Activated T-cell treated with anti-CD3 and anti-CD28 coated beads, Interleukin-2, amount 50 U/mL, for 72 hours (primary cell): ENCODE data around the gene KRTAP11-1. TPM values are rescaled to one million over a fixed set of nuclear protein-coding genes. Genes with fewer than 3 reads are reported as not detected.

ENCODE experiments used
- ATAC-seq, 2 donors: fragments of 150-1000 bp; cut with Tn5 transposase; replicated peaks in 1 of 2; 2 replicates each; pipeline ENCODE4 v1.10.0; 2021; ENCODE audit warnings: moderate library complexity in 2 of 2, mild to moderate bottlenecking in 1 of 2
- DNase-seq, 2 donors: peaks; one replicate each; pipeline ENCODE4 v3.0.0; 2021 to 2022; ENCODE audit warnings: mixed read lengths in 1 of 2
- H3K27ac Mint-ChIP-seq: one replicate; pipeline ENCODE4 v1.8.0; 2022; ENCODE audit warnings: mild to moderate bottlenecking, moderate library complexity, mixed read lengths
- H3K27me3 Mint-ChIP-seq: one replicate; pipeline ENCODE4 v1.8.0; 2022; ENCODE audit warnings: low read depth, mixed read lengths
- H3K36me3 Mint-ChIP-seq, 2 donors: one replicate each; pipeline ENCODE4 v1.8.0; 2022; ENCODE audit warnings: mixed read lengths in 2 of 2, mild to moderate bottlenecking in 1 of 2; ENCODE audit not compliant: insufficient read depth in 2 of 2
- H3K4me1 Mint-ChIP-seq: one replicate; pipeline ENCODE4 v1.8.0; 2022; ENCODE audit warnings: low read depth, mixed read lengths
- H3K4me3 Mint-ChIP-seq, 2 donors: one replicate each; pipeline ENCODE4 v1.8.0; 2022; ENCODE audit warnings: mild to moderate bottlenecking in 2 of 2, mixed read lengths in 2 of 2, moderate library complexity in 2 of 2
- H3K9me3 Mint-ChIP-seq, 2 donors: one replicate each; pipeline ENCODE4 v1.8.0; 2022; ENCODE audit warnings: mixed read lengths in 2 of 2
- total RNA-seq, 2 donors: library from RNA; stranded (reverse); gene quantifications; one replicate each; pipeline ENCODE4 v1.2.3, GENCODE V29; 2022

KRTAP11-1 gene, protein sequence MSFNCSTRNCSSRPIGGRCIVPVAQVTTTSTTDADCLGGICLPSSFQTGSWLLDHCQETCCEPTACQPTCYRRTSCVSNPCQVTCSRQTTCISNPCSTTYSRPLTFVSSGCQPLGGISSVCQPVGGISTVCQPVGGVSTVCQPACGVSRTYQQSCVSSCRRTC
- not detected for total RNA-seq

DNA sequence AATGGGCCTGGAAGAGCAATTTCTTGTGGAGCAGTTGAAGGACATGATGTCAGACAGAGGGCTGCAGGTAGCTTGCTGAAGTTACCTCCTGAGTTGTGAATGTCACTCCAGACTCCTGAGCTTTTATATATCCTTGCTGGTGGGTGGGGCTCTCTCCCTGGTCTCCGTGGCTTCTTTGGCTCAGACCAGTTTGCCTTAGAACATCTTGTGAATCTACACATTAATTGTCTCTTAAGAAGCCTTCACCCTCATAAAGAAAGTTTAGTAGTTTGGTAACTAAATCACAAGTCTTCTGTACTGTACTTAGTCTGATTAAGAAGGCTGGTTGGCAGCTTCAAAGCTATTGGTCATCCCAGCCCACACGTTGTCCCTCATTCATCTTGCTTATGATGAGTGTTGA lies at the start of gene KRTAP11-1:
Gene KRTAP11-1, minus strand, starts transcription at position 101 of the 400 bp plus-strand sequence. Its CDS starts 56 bp downstream, at position 45.
- Mint-ChIP-seq H3K27me3 (peaks cover 16% of the 10 kb centered on the region), H3K4me1 (no peaks in the 10 kb centered on the region), H3K36me3 (no peaks in the 10 kb centered on the region), H3K27ac (no peak within 1 kb of the TSS), H3K4me3 (no peak within 1 kb of the TSS), H3K9me3 (no peaks in the 10 kb centered on the region)
- DNase-seq (no peak), ATAC-seq (no peak)

DNA sequence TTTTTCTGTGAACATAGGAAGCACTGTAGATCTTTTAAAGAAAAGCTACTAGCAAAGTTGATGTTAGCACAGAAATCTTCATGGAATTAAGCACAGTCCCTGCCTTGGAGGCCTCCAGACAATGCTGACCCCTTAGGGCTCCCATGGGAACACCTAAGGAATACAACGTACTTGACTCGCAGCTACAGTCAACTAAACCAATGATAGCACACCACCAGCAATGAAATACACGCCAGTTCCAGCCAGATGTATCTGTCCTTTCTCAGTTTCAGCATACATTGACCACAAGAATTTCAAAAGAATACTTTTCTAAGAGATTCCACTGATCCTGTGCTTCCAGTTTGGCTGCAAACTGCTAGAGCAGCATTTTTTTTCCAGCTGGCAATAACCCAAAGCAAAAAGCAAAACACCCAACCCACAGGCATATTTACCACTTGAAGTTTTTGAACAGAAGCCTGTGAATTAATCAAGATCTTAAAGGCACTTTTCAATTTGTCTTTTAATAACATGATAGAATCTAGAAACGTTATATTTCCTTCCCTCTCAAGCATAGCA lies 42.8 kb upstream of the KRTAP11-1 start:
- ATAC-seq (no peak), DNase-seq (no peak)
- no peak overlapping the region for H3K4me3 Mint-ChIP-seq
- H3K4me1 Mint-ChIP-seq: no peaks in the 10 kb centered on the region
- peaks cover 21% of the 10 kb centered on the region for H3K27me3 Mint-ChIP-seq
- H3K27ac Mint-ChIP-seq: no peak overlapping the region
- H3K9me3 Mint-ChIP-seq: peaks cover 9 to 11% of the 10 kb centered on the region in 2 donors
- H3K36me3 Mint-ChIP-seq: peaks cover 0 to 4% of the 10 kb centered on the region in 2 donors

DNA sequence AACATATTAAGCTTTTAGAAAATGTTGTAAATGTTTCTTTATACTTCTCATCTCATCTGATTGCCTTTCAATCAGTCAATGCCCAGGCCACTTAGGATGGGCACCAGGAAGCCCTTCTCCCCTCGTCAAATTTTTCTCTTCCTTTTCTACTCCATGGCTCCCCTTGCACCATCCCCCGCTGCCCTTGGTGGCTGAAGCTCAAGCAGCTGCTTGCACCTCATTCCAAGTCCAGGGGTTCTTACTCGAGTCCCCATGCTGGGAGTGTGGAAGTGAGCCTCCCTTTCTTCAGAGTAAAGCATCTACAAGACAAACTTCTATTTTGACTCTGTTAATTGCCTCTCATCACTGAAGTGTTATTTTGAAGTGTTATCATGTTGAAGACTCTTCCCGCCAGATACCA lies 39.7 kb upstream of the KRTAP11-1 start:
- ATAC-seq (no peak), DNase-seq (no peak)
- Mint-ChIP-seq H3K4me3 (no peak overlapping the region), H3K9me3 (peaks cover under 1% of the 10 kb centered on the region in 2 donors), H3K36me3 (peaks cover 0 to 1% of the 10 kb centered on the region in 2 donors), H3K4me1 (no peaks in the 10 kb centered on the region), H3K27me3 (peaks cover 22% of the 10 kb centered on the region), H3K27ac (no peak overlapping the region)

DNA sequence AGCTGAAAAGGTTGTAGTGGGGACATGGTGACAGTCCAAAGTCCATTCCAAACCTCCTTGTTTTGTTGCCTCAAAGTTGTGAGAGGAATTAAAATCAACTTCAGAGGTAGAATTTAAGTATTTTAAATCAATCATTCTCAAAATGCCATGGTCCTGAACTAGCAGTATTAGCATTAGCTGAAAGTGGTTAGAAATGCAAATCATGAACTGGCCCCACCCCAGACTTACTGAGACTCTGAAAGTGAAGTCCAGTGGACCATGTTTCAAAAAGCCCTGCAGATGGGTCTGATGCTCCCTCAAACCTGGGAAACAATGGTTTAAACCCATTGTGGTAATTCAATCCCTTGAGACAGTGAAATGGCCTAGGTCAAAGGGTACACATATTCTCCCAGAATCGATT lies 36.2 kb upstream of the KRTAP11-1 start:
- peaks cover 0 to 1% of the 10 kb centered on the region in 2 donors for H3K9me3 Mint-ChIP-seq
- H3K4me1 Mint-ChIP-seq: no peaks in the 10 kb centered on the region
- no peak for ATAC-seq
- H3K4me3 Mint-ChIP-seq: no peak overlapping the region
- H3K27me3 Mint-ChIP-seq: peaks cover 16% of the 10 kb centered on the region
- DNase-seq: no peak
- no peak overlapping the region for H3K27ac Mint-ChIP-seq
- H3K36me3 Mint-ChIP-seq: no peaks in the 10 kb centered on the region

DNA sequence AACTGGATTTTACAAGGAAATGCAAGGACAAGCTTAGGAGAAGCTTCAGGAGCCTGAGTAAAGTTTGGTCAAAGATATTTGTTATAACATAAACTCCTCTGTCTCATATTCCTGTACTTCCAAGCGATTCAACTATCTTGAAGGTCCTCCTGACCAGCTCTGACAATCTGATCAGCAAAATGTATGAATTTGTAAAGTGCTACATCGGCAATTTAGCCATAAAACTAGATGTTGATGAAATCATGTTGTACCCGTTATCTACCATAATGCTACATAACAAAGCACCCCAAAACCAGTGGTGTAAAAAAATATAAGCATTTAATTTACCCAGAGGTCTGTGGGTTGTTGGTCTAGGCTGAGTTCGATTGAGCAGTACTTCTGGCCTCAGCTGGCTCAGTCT lies 19.5 kb upstream of the KRTAP11-1 start:
- no peak overlapping the region for H3K4me3 Mint-ChIP-seq
- no peaks in the 10 kb centered on the region for H3K36me3 Mint-ChIP-seq
- H3K9me3 Mint-ChIP-seq: no peaks in the 10 kb centered on the region
- peaks cover 24% of the 10 kb centered on the region for H3K27me3 Mint-ChIP-seq
- no peak overlapping the region for H3K27ac Mint-ChIP-seq
- DNase-seq (no peak), ATAC-seq (no peak)
- H3K4me1 Mint-ChIP-seq: no peaks in the 10 kb centered on the region

DNA sequence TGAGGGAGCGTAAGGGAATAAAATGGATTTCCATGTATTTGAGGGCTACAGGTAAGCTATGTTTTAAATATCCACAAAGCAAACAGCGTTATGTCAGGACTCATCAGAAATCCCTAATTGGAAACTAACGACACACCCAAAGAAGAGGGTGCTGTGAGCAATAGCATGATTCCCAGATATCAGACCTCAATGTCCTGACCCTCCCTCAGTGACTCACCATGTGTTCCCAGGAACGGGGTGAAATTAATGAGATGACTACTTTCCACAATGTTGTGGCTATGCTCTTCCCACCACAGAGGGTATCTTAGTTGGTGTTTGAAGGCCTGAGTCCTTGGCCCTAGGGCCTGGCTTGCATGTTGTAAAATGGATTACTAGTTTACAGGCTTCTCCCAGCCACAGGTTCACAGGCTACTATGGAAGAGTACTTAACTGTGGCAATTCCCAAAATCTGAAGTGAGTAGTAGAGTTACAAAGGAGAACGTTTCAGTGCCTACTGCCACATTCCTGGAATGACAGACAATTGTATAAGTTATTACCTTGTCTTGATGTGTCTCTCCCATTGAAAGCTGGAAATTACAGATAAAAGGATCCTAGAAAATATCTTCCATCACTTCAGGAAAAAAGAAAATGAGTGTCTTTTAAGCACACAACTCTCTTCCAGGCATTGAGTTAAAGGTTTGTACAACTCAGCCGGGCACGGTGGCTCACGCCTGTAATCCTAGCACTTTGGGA lies 1.7 kb upstream of the KRTAP11-1 start:
- Mint-ChIP-seq H3K4me3 (no peak overlapping the region), H3K4me1 (no peaks in the 10 kb centered on the region), H3K27ac (no peak overlapping the region), H3K36me3 (no peaks in the 10 kb centered on the region), H3K27me3 (peaks cover under 1% of the 10 kb centered on the region), H3K9me3 (peaks cover 0 to 3% of the 10 kb centered on the region in 2 donors)
- DNase-seq (no peak), ATAC-seq (no peak)

DNA sequence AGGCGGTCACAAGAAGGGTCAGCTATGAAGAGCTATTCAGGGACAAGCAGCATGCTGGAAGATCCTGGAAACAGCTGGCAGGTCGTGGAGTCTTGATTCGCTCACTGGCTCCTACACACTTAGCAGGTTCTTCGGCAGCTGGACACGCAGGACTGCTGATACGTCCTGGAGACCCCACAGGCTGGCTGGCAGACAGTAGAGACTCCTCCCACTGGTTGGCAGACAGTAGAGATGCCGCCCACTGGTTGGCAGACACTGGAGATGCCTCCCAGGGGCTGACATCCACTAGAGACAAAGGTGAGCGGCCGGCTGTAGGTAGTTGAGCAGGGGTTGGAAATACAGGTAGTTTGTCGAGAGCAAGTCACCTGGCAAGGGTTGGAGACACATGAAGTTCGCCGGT lies 466 bp downstream of the KRTAP11-1 start:
- ATAC-seq: no peak
- no peaks in the 10 kb centered on the region for H3K4me1 Mint-ChIP-seq

DNA sequence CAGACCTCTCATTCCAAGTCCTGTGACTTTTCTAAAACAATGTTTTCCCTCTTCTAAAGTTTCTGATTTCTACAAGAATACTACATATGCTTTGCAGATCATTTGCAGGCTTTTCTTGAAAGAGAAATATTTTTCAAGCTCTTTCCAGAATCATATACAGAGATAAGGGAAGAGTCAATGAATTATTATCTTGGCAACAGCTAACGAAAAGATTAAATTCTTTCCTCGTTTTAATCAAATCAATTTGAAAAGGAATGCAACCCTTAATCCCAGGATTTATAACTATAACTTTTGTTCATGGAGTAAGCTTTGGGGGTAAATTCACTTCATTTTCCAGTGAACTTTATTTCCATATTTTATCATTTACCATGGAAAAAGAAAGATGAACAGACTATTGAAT lies 6.9 kb downstream of the KRTAP11-1 start:
- no peaks in the 10 kb centered on the region for H3K9me3 Mint-ChIP-seq
- H3K27ac Mint-ChIP-seq: no peak overlapping the region
- no peak overlapping the region for H3K4me3 Mint-ChIP-seq
- no peaks in the 10 kb centered on the region for H3K36me3 Mint-ChIP-seq
- peaks cover 18% of the 10 kb centered on the region for H3K27me3 Mint-ChIP-seq
- no peaks in the 10 kb centered on the region for H3K4me1 Mint-ChIP-seq
- ATAC-seq (no peak), DNase-seq (no peak)

More for the DNA sequence above, 466 bp downstream of the KRTAP11-1 start:
- Mint-ChIP-seq H3K4me3 (no peak overlapping the region), H3K9me3 (no peaks in the 10 kb centered on the region), H3K36me3 (no peaks in the 10 kb centered on the region), H3K27ac (no peak overlapping the region), H3K27me3 (peaks cover 18% of the 10 kb centered on the region)
- no peak for DNase-seq

DNA sequence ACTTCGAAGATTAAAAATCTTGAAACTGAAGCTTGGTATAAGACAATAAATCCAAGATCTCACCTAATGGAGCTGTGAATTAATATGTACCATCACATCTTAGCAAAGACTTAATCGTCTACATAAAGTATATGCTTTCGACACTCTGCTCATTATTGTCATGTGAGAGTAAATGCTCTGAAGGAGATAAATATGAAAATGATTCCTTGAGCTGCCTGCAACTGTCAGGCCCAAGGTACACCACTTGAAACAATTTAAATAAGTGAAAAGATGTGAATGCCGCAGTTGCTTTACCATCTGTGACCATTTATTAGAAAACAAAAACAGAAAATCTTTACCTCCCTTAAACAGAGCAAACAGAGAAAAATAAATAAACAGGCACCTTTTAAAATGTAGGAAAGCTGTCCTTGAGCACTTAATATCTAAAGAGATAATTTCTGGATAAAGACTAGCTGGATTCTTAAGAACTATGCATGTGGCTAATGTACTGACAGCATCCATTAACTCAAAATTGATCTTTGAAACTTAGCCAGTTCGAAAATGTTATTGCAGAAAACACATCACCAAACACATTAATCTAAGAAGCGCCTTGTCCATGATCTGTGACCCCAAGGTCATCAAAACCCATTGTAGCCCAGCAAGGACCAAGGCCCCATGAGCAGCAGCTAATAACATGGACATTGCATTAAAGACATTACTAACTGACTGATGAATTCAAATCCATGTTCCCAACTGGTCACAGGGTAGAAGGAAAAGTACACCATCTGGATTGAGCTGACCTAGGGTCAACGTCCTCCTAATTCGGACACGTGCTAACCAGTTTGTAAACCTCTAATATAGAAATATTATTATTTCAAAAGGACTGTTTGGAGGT lies 33.5 kb downstream of the KRTAP11-1 start:
- H3K4me3 Mint-ChIP-seq: no peak overlapping the region
- no peaks in the 10 kb centered on the region for H3K36me3 Mint-ChIP-seq
- ATAC-seq: no peak
- DNase-seq: no peak
- H3K4me1 Mint-ChIP-seq: no peaks in the 10 kb centered on the region
- H3K9me3 Mint-ChIP-seq: no peaks in the 10 kb centered on the region
- no peak overlapping the region for H3K27ac Mint-ChIP-seq
- peaks cover 9% of the 10 kb centered on the region for H3K27me3 Mint-ChIP-seq

DNA sequence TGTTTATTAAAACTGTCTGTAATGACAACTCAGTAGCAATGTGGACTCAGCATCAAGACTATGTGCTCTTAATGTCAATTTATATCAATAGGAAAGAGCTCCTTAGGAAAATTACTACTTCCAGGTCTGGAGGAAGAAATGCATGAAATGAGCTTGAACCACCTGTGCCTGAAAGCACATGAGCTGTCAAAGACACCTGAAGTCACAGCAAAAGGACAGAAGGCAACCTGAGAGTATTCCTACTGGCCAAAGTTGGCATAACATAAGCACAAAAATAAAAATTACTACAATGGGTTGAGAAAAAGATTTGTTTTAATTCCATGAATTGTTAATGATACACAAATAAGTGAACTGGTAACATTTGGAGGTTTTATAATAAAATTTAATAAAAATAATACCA lies 38.4 kb downstream of the KRTAP11-1 start:
- Mint-ChIP-seq H3K9me3 (no peaks in the 10 kb centered on the region), H3K4me3 (no peak overlapping the region), H3K4me1 (no peaks in the 10 kb centered on the region), H3K27me3 (peaks cover 13% of the 10 kb centered on the region), H3K27ac (no peak overlapping the region), H3K36me3 (no peaks in the 10 kb centered on the region)
- DNase-seq (no peak), ATAC-seq (no peak)

DNA sequence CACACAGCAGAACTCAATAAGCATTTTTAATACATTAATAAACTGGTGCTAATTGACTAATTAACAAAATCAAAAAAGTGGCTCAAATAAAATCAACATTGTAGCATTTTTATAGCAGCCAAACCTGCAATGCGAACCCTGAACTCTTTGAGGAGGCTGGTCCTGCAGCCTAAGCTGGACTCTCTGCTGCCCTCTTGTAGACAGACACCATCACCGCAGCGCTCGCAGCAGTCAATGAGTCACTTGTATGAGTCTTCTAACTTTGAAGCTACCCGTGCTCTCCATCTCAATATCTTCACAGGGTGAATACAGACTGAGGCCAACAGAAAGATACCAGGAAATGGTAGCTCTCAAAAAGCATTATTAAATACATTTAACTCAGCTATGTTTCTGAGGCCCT lies 42.1 kb downstream of the KRTAP11-1 start:
- Mint-ChIP-seq H3K9me3 (no peaks in the 10 kb centered on the region), H3K4me1 (no peaks in the 10 kb centered on the region), H3K36me3 (no peaks in the 10 kb centered on the region), H3K4me3 (no peak overlapping the region), H3K27me3 (peaks cover 19% of the 10 kb centered on the region), H3K27ac (no peak overlapping the region)
- peak; percentile 64 to 69 for ATAC-seq
- peak; percentile 36 to 41 for DNase-seq

DNA sequence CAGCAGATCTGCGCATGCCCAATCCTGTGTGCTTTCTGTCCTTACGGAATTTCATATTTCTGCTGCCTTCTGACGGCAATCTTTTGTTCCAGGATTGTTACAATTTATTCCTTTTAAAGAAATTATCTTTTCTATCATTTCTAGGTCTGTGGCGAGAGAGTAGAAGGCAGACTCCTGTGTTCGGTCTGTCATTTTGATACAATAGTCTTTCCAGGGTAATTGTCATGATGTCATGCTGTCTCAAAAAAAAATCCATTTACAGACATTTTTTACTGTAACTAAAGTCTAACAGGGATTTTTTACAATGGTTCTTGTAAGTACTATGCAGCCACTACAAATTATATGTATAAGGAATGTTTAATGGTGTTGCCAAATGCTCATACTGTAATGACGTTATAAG lies 42.8 kb downstream of the KRTAP11-1 start:
- Mint-ChIP-seq H3K27me3 (peaks cover 19% of the 10 kb centered on the region), H3K4me3 (no peak overlapping the region), H3K36me3 (no peaks in the 10 kb centered on the region), H3K9me3 (no peaks in the 10 kb centered on the region), H3K4me1 (no peaks in the 10 kb centered on the region), H3K27ac (no peak overlapping the region)
- ATAC-seq: no peak
- DNase-seq: no peak

DNA sequence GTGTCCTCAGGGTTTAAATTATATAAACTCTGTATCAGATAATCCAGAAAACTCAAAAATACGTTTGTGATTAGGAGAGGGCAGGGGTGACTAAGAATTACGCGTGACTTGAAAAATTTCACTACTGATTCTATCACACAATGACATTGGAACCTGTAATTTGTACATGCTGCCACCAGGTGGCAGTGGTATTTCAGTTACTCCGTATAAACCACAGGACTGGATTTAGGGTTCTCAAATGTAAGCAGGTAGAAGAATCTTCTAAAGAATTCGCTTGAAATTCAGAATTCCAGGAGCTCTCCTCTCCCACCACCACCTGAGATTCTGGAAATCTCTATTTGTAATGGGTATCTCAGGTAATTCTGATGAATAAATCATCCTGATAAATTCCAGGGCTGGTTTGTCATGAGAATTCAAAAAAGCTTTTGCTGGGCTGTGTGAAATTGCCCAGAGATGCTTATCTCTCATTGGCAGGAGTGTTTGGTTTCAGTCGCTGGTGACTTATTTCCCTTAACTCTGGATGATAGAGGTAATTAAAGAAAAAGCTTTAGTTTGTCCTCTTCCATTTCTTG lies 50.1 kb downstream of the KRTAP11-1 start:
- no peaks in the 10 kb centered on the region for H3K4me1 Mint-ChIP-seq
- H3K4me3 Mint-ChIP-seq: no peak overlapping the region
- peak; percentile 27 to 36 for DNase-seq
- no peak overlapping the region for H3K27ac Mint-ChIP-seq
- H3K27me3 Mint-ChIP-seq: peaks cover 4% of the 10 kb centered on the region
- no peaks in the 10 kb centered on the region for H3K36me3 Mint-ChIP-seq
- no peaks in the 10 kb centered on the region for H3K9me3 Mint-ChIP-seq
- no peak for ATAC-seq
